Heart left ventricle (tissue), 13 donors: ENCODE data around the gene AKAP5.

Experiments
- CTCF ChIP-seq, 12 donors: fragments of 200-600 bp; sonication (generic) in 4 of 12; IDR thresholded peaks; one replicate each; pipeline versions ENCODE4 v1.5.0 to v1.8.0; 2018 to 2022; ENCODE audit warnings: antibody characterized with exemption in 12 of 12, mild to moderate bottlenecking in 5 of 12
- POLR2A ChIP-seq, 2 donors: fragments of 450-650 bp; IDR thresholded peaks; one replicate each; pipeline ENCODE4 v1.6.1; 2017; ENCODE audit warnings: antibody characterized with exemption in 2 of 2, mild to moderate bottlenecking in 2 of 2, moderate library complexity in 2 of 2
- donor health status: ischemic (EF 13 %, LVEDD 7.1; RV severe dilation, severe dysfunction).
- donor health status: DM: no; HTN: yes; CAD: no.
- donor health status: DM: no; HTN: no; CAD: no.
- donor health status: ischemic (EF 25% LVEDD 6.9; RV normal size, moderate dysfunction).
- donor health status: ischemic (EF 25% LVEDD 5.7; RV mildly dilated, moderate dysfunction).
- donor health status: ischemic (EF 35%, LVEDD 5.7; RV mildly dilated, moderate dysfunction).
- donor health status: nonischemic (EF 11% LVEDD 7.7; RV severe dilation, severe dysfunction).
- donor health status: DM: yes; HTN: yes; CAD: no.
- donor health status: PGD.
- donor health status: ischemic (EF 29% LVEDD 5.4; RV normal size, mild dysfunction).
- donor health status: nonischemic (EF 23%, LVEDD 6.1; RV moderate dilation, normal function).

GRCh38 chr14:64416348-64416932, 48.9 kb upstream of the AKAP5 start:
- TF ChIP-seq CTCF (IDR thresholded peaks at IDR 0.05) (no peak), POLR2A (IDR thresholded peaks at IDR 0.05) (no peak)
